HG02759 (cell line): ENCODE data around the gene MDC1.
A peak's percentile ranks its signal among the peaks of the same experiment; 100 is the strongest.
"Not testable (repeated sequence)": the region's sequence is repeated elsewhere in the genome, so short reads cannot be mapped to it uniquely, and the experiment has no call there.

Experiments used
- ATAC-seq: cut with Tn5 transposase; IDR thresholded peaks from one replicate; pipeline ENCODE4 v1.9.1; 2021; ENCODE audit warnings: mild to moderate bottlenecking, moderate library complexity; ENCODE audit not compliant: unreplicated experiment

The MDC1 gene, protein sequence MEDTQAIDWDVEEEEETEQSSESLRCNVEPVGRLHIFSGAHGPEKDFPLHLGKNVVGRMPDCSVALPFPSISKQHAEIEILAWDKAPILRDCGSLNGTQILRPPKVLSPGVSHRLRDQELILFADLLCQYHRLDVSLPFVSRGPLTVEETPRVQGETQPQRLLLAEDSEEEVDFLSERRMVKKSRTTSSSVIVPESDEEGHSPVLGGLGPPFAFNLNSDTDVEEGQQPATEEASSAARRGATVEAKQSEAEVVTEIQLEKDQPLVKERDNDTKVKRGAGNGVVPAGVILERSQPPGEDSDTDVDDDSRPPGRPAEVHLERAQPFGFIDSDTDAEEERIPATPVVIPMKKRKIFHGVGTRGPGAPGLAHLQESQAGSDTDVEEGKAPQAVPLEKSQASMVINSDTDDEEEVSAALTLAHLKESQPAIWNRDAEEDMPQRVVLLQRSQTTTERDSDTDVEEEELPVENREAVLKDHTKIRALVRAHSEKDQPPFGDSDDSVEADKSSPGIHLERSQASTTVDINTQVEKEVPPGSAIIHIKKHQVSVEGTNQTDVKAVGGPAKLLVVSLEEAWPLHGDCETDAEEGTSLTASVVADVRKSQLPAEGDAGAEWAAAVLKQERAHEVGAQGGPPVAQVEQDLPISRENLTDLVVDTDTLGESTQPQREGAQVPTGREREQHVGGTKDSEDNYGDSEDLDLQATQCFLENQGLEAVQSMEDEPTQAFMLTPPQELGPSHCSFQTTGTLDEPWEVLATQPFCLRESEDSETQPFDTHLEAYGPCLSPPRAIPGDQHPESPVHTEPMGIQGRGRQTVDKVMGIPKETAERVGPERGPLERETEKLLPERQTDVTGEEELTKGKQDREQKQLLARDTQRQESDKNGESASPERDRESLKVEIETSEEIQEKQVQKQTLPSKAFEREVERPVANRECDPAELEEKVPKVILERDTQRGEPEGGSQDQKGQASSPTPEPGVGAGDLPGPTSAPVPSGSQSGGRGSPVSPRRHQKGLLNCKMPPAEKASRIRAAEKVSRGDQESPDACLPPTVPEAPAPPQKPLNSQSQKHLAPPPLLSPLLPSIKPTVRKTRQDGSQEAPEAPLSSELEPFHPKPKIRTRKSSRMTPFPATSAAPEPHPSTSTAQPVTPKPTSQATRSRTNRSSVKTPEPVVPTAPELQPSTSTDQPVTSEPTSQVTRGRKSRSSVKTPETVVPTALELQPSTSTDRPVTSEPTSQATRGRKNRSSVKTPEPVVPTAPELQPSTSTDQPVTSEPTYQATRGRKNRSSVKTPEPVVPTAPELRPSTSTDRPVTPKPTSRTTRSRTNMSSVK (N-terminal part only)

DNA sequence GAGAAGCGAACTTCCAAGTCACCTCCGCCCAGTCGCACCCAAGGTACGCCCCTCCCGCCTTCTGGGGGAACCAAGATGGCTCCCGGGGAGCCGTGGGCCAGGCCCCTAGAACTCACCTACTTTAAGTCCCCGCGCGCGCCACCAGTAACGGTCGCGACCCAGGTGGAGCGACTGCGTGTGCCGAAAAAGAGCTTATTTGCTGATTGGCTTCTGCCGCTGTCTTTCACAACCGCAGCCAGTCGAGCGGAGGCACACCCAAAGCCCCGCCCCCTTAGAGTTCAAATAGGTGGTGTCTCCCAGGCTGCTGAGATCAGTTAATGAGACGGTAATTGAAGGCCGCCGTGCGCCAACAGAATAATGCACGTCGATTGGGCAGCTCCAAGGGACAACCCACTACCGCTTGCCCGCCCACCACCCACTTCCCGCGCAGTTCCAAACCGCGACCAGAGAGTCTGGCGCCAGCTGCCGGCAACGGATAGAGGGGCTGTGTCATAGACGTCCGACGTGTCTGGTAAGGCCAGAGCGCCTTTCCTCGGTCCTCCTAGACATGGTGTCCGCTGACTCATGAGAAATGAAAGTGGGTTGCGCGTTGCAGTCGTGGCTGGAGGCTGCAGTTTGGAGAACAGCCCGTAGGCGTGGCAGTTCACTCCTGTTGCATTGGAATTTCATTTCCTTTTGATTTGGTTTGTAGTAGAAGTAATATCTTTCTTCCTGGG, at the start of gene MDC1:
MDC1 (minus strand) TSS at position 153 of the 716 bp plus-strand sequence. CDS start 2,106 bp downstream, outside the sequence.
- peak; percentile 71 for ATAC-seq

DNA sequence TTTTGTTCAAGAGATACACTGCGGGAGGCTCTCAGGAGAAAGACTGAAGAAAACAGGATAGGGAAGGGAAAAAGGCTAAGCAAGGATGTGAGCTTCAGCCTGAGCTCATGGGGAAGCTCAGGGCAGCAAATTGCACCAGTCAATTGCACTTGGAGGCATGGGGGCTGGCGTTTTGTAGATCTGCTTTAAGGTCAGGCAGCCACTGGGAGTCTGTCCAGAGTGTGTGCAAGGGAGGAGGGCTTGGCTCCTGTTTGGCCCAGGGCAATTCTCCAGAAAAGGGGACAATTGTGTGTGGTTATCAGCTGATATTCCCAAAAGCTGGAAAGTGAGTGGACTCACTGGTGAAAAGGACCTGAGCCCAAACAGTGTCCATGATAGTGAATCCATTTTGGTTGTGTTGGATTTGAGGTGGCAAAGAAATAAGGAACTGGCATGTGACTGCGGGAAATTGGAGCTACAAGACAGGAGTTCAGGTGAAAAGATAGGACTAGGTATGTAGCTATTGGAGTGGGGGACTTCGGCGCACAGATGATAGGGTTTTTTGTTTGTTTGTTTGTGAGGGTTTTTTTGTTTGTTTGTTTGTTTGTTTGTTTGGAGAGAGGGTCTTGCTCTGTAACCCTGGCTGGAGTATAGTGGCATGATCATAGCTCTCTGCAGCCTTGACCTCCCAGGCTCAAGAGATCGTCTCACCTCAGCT, 49.5 kb upstream of the MDC1 start:
- ATAC-seq: no peak

DNA sequence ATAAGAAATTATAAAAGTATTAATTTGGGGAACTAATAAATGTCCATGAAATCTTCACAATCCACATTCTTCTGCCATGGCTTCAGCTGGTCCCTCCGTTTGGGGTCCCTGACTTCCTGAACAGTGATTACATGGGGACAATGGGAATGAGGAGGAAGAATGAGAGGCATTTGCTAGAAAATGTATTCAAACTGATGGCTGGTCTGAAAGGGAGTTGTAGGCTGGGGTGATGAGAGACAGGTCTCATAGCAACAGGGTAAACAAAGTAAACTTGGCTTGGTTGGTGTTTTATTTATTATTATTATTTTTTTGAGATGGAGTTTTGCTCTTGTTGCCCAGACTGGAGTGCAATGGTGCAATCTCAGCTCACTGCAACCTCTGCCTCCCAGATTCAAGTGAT, 48.4 kb upstream of the MDC1 start:
- ATAC-seq: not testable (repeated sequence)

DNA sequence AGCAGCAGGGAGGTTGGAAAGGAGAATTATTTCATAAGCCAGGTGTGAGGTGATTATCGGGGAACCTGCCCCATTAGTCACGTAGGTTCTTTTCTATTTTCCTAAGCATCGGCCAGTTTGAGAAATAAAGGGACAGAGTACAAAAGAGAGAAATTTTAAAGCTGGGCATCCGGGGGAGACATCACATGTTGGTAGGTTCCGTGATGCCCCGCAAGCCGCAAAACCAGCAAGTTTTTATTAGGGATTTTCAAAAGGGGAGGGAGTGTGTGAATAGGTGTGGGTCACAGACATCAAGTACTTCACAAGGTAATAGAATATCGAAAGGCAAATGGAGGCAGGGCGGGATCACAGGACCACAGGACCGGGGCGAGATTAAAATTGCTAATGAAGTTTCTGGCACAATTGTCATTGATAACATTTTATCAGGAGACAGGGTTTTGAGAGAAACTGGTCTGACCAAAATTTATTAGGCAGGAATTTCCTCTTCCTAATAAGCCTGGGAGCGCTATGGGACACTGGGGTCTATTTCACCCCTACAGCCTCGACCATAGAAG, 47.5 kb upstream of the MDC1 start:
- not testable (repeated sequence) for ATAC-seq

DNA sequence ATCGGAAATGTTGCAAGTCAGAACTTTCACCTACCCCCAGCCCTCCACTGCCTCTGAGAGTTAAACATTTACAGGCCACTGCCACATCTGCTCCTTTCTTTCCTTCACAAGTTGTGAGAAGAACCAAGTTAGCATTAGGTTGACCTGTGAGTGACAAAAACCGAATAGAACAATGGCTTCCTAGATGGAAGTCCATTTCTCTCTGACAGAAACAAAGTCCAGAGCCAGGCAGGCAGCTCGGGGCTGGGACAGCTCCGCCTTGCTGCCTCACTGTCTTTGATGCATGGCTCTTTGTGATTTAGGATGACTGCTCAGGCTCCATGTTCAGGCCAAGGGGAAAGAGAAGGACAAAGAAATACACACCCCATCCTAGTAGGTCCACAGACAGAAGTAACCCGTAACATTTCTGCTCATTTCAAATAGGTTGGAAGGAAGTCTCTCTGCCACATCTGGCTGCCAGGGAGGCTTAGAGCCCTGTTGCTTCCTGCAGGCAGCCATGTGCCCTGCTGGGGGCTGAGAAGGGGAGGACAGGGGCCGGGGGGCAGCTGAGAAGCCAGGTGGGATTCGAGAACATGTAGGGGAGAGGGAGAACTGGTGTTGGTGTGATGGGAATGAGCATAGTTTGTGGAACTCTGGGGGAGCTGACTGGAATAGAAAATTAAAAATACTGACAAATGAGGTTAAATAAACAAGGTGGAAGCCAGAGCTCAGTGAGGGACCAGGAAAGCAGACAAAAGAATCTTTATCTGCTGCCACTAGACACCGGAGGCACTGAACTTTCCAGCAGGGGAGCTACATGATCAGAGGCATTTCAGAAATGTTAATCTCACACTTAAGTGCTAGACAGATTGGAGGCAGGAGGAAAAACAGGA, 46.8 kb upstream of the MDC1 start:
- ATAC-seq: peak; percentile 52

DNA sequence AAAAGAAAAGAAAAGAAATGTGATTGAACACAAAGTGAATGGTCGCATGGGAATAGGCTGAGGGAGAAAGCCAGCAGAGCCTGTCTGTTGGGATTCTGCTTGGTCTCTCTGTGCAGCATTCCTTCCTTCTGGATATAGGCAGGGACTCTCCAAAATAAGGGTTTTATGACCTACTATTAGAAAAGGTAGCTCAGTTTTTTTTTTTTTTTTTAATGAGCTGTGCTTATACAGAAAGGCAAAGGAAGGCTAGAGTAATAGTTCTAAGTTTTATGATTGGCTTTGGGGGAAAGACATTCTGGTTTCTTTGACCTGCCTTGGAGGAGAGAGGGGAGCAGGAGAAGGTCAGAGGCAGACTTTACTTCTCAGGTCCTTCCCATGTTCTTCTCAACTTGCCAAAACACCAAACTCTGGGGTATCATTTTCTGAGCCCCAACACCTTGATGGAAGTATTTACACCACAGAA, 46.1 kb upstream of the MDC1 start:
- ATAC-seq: no peak

DNA sequence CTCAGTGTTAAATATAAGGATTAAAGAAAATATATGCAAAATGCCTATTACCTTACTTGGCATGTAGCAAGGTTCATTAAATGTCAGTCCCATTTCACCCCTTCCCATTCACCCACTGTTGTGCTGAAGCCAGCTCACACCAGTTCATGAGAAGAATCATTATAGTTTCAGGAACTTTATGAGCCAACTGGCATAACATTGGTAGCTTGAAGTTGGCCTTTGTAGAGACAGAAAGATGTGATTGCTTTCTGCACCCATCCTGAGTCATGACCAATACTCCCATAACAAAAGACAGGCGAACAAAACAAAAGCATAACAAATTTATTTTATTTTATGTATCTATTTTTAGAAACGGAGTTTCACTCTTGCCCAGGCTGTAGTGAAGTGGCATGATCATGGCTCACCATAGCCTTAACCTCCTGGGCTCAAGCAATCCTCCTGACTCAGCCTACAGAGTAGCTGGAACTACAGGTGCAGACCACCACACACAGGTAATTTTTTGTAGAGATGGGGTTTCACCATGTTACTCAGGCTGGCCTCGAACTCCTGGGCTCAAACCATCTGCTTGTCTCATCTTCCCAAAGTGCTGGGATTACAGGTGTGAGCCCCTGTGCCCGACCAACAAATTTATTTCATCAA, 44.8 kb upstream of the MDC1 start:
- ATAC-seq: no peak

DNA sequence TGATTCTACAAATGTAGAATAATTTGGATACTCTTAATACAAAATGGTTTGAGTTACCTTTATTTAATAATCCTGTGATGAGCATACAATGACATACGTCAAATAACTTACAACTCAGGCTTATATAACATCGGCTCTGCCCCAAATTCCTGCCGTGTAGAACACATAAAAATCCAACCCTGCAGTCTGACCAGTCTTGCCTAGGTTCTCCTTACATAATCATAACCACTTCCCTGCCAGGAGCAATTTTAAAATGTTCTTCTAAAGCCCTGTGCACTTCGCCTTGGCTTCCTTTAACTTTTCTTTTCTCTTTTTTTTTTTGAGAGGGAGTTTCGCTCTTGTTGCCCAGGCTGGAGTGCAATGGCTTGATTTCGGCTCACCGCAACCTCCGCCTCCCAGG, 43.5 kb upstream of the MDC1 start:
- ATAC-seq: no peak

DNA sequence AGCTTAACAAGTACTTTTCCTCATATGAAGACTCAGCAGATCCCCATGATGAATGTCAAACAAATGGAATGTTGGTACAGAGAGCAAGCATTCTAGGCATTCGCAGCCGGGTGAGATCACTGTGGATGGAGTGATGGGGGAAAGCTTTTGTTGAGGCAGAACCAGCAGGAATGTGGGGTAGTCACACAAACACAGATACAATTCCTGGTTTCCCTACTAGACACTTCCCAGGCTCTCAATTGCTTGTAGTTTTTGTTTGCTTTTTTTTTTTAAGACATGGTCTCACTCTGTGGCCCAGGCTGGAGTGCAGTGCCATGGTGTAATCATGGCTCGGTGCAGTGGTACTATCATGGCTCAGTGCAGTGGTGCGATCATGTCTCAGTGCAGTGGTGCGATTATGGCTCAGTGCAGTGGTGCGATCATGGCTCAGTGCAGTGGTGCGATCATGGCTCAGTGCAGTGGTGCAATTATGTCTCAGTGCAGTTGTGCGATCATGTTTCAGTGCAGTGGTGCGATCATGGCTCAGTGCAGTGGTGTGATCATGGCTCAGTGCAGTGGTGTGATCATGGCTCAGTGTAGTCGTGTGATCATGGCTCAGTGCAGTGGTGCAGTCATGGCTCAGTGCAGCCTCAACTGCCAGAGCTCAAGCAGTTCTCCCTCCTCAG, 42.6 kb upstream of the MDC1 start:
- ATAC-seq: no peak

DNA sequence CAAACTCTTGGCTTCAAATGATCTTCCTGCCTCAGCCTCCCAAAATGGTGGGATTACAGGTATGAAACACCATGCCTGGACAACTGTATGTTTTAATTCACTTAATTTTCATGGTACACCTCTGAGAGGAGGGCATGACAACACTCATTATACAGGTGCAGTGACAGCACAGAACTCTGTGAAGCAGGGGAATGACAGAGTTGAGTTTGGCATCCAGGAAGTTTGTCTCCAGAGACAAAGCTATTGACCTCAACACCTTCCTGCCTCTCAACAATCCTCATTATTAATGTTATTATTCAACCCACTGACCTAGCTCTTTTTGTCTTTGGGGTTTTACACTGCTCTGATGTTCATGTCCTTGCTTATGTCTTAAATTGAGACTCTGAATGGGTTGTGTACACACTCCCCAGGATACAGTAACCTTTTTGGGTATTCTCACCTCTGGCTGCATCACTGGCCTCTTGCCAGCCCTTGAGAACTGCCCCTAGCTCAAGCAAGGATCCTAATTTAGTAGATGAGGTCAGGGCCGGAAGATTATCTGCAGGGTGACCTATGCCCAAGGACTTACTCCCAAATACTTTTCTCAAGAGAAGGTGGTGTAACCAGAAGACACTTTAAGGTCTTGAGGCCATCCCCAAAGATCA, 40.3 kb upstream of the MDC1 start:
- ATAC-seq: no peak

DNA sequence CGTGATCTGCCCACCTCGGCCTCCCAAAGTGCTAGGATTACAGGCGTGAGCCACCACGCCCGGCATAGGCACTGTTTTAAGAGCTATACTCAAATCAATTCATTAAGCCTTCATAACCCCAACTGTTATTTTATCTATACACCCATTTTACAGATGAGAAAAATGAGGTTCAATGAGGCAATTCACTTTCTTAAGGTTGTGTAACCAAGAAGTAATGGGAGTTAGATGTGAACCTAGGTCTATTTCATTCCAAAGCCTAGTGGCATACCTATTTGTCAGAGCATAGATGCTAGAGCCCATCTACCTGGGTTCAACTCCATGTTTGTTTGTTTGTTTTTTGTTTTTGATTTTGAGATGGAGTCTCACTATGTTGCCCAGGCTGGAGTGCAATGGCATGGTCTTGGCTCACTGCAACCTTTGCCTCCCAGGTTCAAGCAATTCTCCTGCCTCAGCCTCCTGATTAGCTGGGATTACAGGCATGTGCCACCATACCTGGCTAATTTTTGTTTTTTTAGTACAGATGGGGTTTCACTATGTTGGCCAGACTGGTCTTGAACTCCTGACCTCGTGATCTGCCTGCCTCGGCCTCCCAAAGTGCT, 39.4 kb upstream of the MDC1 start:
- not testable (repeated sequence) for ATAC-seq

DNA sequence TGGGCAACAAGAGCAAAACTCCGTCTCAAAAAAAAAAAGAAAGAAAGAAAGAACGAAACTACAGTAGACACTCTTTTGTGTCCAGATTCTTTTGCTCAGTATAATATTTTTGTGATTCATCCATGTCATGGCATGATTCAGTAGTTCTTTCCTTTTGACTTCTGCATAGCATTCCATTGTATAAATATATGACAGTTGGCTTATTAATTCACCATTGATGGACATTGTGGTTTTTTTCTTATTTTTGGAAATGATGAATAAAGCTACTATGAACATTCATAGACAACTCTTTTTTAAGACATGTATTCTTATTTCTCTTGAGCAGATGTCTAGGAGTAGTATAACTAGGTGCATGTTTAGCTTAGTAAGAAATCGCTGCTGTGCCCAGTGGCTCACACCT, 37.5 kb upstream of the MDC1 start:
- no peak for ATAC-seq

DNA sequence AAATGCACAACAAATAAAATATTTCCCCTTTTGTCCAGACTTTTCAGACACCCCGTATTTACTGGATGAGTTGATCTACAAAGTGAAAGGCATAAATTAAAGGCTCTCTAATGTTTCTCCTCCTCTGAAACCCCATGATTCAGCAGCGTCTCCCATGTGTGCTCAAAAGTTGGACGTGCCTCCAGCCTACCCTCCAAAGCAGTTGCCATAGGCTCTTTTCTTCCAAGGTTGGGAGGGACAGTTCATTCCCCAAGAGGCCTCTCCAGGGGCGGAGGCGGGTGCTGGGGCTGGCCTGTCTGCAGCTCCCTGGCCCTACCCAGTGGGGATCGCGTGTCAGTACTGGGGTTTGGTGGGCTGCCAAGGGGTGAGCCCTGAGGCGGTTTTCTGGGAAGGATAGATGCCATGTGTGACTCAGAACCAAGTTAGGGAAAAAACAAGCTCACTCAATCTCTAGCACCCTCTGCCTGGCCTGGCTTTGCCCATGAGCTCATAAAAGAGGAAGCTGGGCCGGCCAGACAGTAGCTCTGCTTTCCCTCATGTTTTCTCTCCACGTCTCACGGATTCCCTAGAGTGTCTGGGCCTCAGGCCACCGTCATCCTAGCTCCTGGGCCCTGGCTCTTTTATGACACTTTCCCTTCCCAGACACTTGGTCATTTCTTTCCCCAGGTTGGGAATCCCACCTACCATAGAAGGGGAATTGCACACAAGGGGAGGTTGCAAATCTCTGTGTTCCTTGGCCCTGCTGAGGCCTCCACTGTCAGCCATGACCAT, 35.3 kb upstream of the MDC1 start:
- no peak for ATAC-seq

DNA sequence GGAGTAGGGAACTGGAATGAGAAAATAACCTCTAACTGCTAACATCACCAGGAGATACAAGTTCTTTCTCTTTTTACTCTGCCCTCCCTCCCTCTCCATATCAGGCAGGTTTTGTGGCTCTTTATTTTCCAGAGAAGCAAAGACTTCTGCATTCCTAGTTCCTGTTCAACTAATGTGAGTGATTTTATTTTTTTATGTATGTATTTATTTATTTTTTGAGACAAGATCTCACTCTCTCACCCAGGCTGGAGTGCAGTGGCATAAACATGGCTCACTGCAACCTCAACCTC, 33.2 kb upstream of the MDC1 start:
- ATAC-seq: no peak

DNA sequence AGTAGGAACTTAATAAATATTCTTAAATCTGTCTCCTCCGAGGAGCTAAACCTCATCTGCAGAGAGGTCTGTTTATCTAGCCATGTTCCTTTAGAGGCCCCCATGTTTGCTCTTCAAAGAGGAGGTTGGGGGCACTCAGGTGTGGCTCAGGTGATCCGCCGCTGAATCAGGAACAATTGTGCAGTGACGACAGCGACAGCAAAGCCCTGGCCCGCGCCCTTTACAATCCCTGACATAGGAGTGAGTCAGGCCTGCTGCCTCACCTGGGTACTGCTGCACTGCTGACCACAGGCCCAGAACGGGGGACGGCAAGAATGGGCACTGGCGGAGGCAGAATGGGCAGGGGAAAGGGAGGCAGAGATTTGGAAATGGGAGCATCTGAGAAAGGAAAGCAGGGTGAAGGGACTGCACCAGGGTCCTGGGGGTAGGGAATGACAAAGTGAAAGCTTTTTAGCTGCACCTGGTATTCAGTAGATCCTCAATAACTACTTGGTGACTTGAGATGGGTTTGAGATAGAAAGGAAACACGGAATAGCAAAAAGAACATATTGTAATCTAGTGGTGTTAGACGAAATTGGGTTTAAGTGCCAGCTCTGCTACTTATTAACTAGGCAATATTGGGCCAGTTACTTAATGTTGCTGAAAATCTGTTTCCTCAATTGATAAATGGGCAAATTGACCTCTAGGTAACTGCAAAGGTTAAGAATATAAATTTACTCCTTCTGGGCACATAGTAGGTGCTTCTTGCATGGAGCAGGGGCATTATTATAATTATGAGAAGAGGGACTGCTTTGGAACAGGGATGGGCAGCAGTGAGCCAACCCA, 32.7 kb upstream of the MDC1 start:
- ATAC-seq: no peak
